Endodermal cell (in vitro differentiated cells): ENCODE measurements around the gene MRPL30. TPM values are rescaled to one million over a fixed set of nuclear protein-coding genes. Genes with fewer than 3 reads are reported as not detected.

Experiments used
- DNase-seq: peaks from one replicate; pipeline ENCODE4 v3.0.0-alpha.2; 2017
- H3K27ac ChIP-seq: 2 replicates; pipeline ENCODE4 v1.5.1; 2013; ENCODE audit warnings: mild to moderate bottlenecking, low read depth, low read length, moderate library complexity
- H3K27me3 ChIP-seq: 2 replicates; pipeline ENCODE4 v1.6.1; 2013; ENCODE audit warnings: mild to moderate bottlenecking, low read length, moderate library complexity; ENCODE audit not compliant: insufficient read depth, control insufficient read depth, poor library complexity, severe bottlenecking
- H3K36me3 ChIP-seq: 2 replicates; pipeline ENCODE4 v1.7.0; 2013; ENCODE audit warnings: mild to moderate bottlenecking, low read length, moderate library complexity; ENCODE audit not compliant: control insufficient read depth, insufficient read depth
- H3K4me1 ChIP-seq: one replicate; pipeline ENCODE4 v1.7.0; 2013; ENCODE audit warnings: low read length; ENCODE audit not compliant: control insufficient read depth, insufficient read depth
- H3K4me3 ChIP-seq: 2 replicates; pipeline ENCODE4 v1.5.1; 2013; ENCODE audit warnings: mild to moderate bottlenecking, low read length, moderate library complexity
- H3K9ac ChIP-seq: 2 replicates; pipeline ENCODE4 v1.6.1; 2013; ENCODE audit warnings: mild to moderate bottlenecking, low read length, moderate library complexity; ENCODE audit not compliant: poor library complexity, severe bottlenecking; ENCODE audit errors: extremely low read depth
- H3K9me3 ChIP-seq: 2 replicates; pipeline ENCODE4 v1.6.1; 2013; ENCODE audit warnings: mild to moderate bottlenecking, low read length, moderate library complexity; ENCODE audit not compliant: control insufficient read depth
- H3K27ac Mint-ChIP-seq: 2 replicates; pipeline ENCODE4 v1.8.0; 2020; ENCODE audit warnings: mixed read lengths
- H3K27me3 Mint-ChIP-seq: 2 replicates; pipeline ENCODE4 v1.8.0; 2021; ENCODE audit warnings: mild to moderate bottlenecking, mixed read lengths; ENCODE audit not compliant: insufficient read depth
- H3K36me3 Mint-ChIP-seq: 2 replicates; pipeline ENCODE4 v1.8.0; 2020; ENCODE audit warnings: low read depth, mixed read lengths
- H3K4me1 Mint-ChIP-seq: 2 replicates; pipeline ENCODE4 v1.8.0; 2020; ENCODE audit warnings: mixed read lengths
- H3K4me3 Mint-ChIP-seq: 2 replicates; pipeline ENCODE4 v1.8.0; 2020; ENCODE audit warnings: mild to moderate bottlenecking, moderate library complexity, mixed read lengths
- H3K9me3 Mint-ChIP-seq: 2 replicates; pipeline ENCODE4 v1.8.0; 2020; ENCODE audit warnings: mild to moderate bottlenecking, mixed read lengths
- WGBS, 2 experiments: methylation state at CpG; one replicate each; pipeline versions ENCODE4 v1.1.5 to v1.1.7; 2013; ENCODE audit warnings: missing lambda C conversion rate in 2 of 2, mixed read lengths in 1 of 2; ENCODE audit not compliant: insufficient coverage in 1 of 2, insufficient read length in 1 of 2; 5-methylcytosine and 5-hydroxymethylcytosine counted together
- total RNA-seq, 2 donors: library from RNA; stranded (reverse); fragmentation: NEBNext Ultra II Directional in 1 of 2; extraction: Animal tissue kit (Norgen Biotek cat#: 25700) in 1 of 2; gene quantifications; 2 replicates in 1 of 2; 3 replicates in 1 of 2; pipeline ENCODE4 v1.2.1, GENCODE V29; 2021
- TF ChIP-seq, protein P1 (sequence below): fragments of 200-600 bp; sonication (generic); conservative IDR thresholded peaks from 2 replicates; pipeline ENCODE4 v1.5.0; 2021; ENCODE audit warnings: antibody characterized with exemption, mild to moderate bottlenecking

Gene MRPL30
- total RNA-seq, 2 donors from 2014 or later, result 39.8 to 46.1 TPM

DNA sequence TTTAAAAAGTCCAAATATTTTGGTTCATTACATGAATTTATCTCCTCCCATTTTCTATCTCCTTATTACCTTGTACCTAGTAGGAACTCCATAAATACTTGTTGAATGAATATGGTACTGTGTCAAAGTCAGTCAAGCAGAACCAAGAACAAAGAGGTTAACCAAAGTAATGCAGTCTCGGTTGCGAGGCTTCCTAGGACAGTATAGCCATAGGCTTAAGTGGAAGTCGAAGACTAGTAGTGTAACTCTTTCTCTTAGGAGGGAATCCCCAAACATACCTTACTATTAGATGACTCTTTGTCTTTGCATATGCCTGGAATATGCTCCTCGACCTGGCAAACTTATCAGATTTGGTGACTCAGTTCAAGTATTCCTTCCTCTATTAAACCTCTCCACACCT is 21.4 kb upstream of the MRPL30 start:
- H3K4me3 Mint-ChIP-seq, result no peak overlapping the region

GRCh38 chr2:99166218-99166617 is 14.8 kb upstream of the MRPL30 start:
- H3K9me3 Mint-ChIP-seq, result no peaks in the 10 kb centered on the region
- H3K4me1 Mint-ChIP-seq, result no peaks in the 10 kb centered on the region
- peaks cover 4% of the 10 kb centered on the region for H3K4me1 ChIP-seq
- H3K27me3 ChIP-seq, result no peaks in the 10 kb centered on the region
- no peak overlapping the region for H3K4me3 Mint-ChIP-seq
- no peak overlapping the region for H3K27ac ChIP-seq
- no peak for DNase-seq
- H3K9me3 ChIP-seq, result no peaks in the 10 kb centered on the region
- H3K9ac ChIP-seq, result no peak overlapping the region
- peaks cover 61% of the 10 kb centered on the region for H3K36me3 ChIP-seq
- H3K4me3 ChIP-seq, result no peak overlapping the region
- H3K27me3 Mint-ChIP-seq, result no peaks in the 10 kb centered on the region
- peaks cover 43% of the 10 kb centered on the region for H3K36me3 Mint-ChIP-seq
- 90 to 92% methylated on average over 4 to 5 of the region's 5 CpGs for WGBS, 2 experiments
- H3K27ac Mint-ChIP-seq, result no peak overlapping the region
- TF ChIP-seq, protein P1, sequence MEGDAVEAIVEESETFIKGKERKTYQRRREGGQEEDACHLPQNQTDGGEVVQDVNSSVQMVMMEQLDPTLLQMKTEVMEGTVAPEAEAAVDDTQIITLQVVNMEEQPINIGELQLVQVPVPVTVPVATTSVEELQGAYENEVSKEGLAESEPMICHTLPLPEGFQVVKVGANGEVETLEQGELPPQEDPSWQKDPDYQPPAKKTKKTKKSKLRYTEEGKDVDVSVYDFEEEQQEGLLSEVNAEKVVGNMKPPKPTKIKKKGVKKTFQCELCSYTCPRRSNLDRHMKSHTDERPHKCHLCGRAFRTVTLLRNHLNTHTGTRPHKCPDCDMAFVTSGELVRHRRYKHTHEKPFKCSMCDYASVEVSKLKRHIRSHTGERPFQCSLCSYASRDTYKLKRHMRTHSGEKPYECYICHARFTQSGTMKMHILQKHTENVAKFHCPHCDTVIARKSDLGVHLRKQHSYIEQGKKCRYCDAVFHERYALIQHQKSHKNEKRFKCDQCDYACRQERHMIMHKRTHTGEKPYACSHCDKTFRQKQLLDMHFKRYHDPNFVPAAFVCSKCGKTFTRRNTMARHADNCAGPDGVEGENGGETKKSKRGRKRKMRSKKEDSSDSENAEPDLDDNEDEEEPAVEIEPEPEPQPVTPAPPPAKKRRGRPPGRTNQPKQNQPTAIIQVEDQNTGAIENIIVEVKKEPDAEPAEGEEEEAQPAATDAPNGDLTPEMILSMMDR, result no peak

More for the DNA sequence above, 21.4 kb upstream of the MRPL30 start:
- TF ChIP-seq, protein P1, result no peak
- no peak for DNase-seq
- no peak overlapping the region for H3K9ac ChIP-seq
- H3K4me3 ChIP-seq, result no peak overlapping the region
- peaks cover 31% of the 10 kb centered on the region for H3K36me3 ChIP-seq
- no peak overlapping the region for H3K27ac Mint-ChIP-seq
- peaks cover 25% of the 10 kb centered on the region for H3K36me3 Mint-ChIP-seq
- H3K27me3 Mint-ChIP-seq, result no peaks in the 10 kb centered on the region
- no peaks in the 10 kb centered on the region for H3K9me3 ChIP-seq
- H3K9me3 Mint-ChIP-seq, result no peaks in the 10 kb centered on the region
- H3K4me1 ChIP-seq, result peaks cover 3% of the 10 kb centered on the region
- peaks cover 13% of the 10 kb centered on the region for H3K4me1 Mint-ChIP-seq
- H3K27me3 ChIP-seq, result no peaks in the 10 kb centered on the region
- WGBS, 2 experiments, result 89 to 92% methylated on average over 3 to 4 of the region's 4 CpGs
- H3K27ac ChIP-seq, result no peak overlapping the region

- no peak overlapping the region for H3K27ac ChIP-seq
- DNase-seq, result no peak
- Mint-ChIP-seq H3K36me3 (peaks cover 43% of the 10 kb centered on the region), H3K27me3 (no peaks in the 10 kb centered on the region), H3K9me3 (no peaks in the 10 kb centered on the region), H3K4me3 (no peak overlapping the region), H3K4me1 (no peaks in the 10 kb centered on the region), H3K27ac (no peak overlapping the region)
- no peak overlapping the region for H3K4me3 ChIP-seq
- H3K9ac ChIP-seq, result no peak overlapping the region
- H3K36me3 ChIP-seq, result peaks cover 68% of the 10 kb centered on the region
- no peaks in the 10 kb centered on the region for H3K9me3 ChIP-seq
- TF ChIP-seq, protein P1, result no peak
- H3K27me3 ChIP-seq, result no peaks in the 10 kb centered on the region
- WGBS, 2 experiments, result 80 to 90% methylated on average over 1 of the region's 1 CpG
- peaks cover 4% of the 10 kb centered on the region for H3K4me1 ChIP-seq
Measured at GRCh38 chr2:99169534-99169933, 11.4 kb upstream of the MRPL30 start.
